HL-60 (cell line): Measurements from ENCODE around the gene ANKRD28.
"Not testable (repeated sequence)": the region's sequence is repeated elsewhere in the genome, so short reads cannot be mapped to it uniquely, and the experiment has no call there.

Experiments used
- DNase-seq, 2 experiments: peaks; one replicate each; pipeline ENCODE4 v3.0.0-alpha.2; 2010 to 2020; ENCODE audit warnings: low read depth in 1 of 2, low spot score in 1 of 2
- H3K27ac ChIP-seq: fragments of 250-450 bp; sonication (Bioruptor Pico); replicated peaks from 2 replicates; pipeline ENCODE4 v1.5.1; 2020; ENCODE audit warnings: mild to moderate bottlenecking, moderate library complexity
- H3K27me3 ChIP-seq: fragments of 250-450 bp; sonication (Bioruptor Pico); 2 replicates; pipeline ENCODE4 v1.5.1; 2021; ENCODE audit warnings: mild to moderate bottlenecking, moderate library complexity; ENCODE audit not compliant: insufficient read depth, poor library complexity, severe bottlenecking
- H3K4me3 ChIP-seq: replicated peaks from 2 replicates; pipeline ENCODE4 v1.5.1; 2011; ENCODE audit warnings: mild to moderate bottlenecking, control low read depth, low read length; ENCODE audit not compliant: insufficient read depth
- CTCF ChIP-seq: IDR thresholded peaks from one replicate; pipeline ENCODE4 v1.5.1; 2011; ENCODE audit warnings: low read length, control low read depth, inconsistent platforms; ENCODE audit not compliant: insufficient read depth
- GABPA ChIP-seq: IDR thresholded peaks from 2 replicates; pipeline ENCODE4 v1.6.1; 2012; ENCODE audit warnings: low read depth
- POLR2AphosphoS5 ChIP-seq: IDR thresholded peaks from 2 replicates; pipeline ENCODE4 v1.6.1; 2012; ENCODE audit warnings: low read depth
- REST ChIP-seq: IDR thresholded peaks from 2 replicates; pipeline ENCODE4 v1.6.1; 2012; ENCODE audit warnings: low read depth; ENCODE audit not compliant: insufficient replicate concordance
- SPI1 ChIP-seq: IDR thresholded peaks from 2 replicates; pipeline ENCODE4 v1.6.1; 2012; ENCODE audit warnings: low read depth, mild to moderate bottlenecking, borderline replicate concordance

Gene ANKRD28

DNA sequence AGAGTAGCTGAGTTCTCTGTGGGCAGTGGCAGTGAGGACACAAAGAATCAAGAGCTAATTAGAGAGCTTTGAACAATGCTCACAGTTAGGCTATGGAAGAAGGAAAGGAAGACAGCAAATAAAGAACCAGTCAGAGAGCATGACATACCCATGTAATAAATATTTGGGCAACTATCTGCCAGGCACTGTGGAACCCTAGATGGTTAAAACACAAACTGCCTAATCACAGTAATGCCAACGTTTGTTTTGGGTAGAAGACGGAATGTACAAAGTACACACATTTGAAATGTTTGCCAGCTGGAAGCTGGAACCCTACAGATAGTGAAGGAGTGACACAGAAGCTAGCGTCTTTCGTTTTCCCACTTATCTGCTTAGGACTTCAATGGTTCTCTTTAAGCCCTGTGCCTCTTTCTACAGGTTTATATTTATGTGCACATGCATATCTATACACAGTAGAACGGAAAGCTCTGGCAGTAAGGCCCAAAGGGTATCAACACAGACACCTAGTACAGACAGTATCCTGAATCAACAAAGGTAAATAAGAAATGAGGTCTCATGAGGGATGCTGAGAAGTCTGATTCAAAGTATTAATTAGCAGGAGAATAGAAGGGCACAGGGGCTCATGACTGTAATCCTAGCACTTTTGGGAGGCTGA is 44.6 kb downstream of the ANKRD28 start:
- H3K27me3 ChIP-seq, result no peaks in the 10 kb centered on the region
- H3K4me3 ChIP-seq, result no peak overlapping the region
- H3K27ac ChIP-seq, result no peak overlapping the region
- TF ChIP-seq CTCF (no peak), SPI1 (no peak)
- no peak for DNase-seq

DNA sequence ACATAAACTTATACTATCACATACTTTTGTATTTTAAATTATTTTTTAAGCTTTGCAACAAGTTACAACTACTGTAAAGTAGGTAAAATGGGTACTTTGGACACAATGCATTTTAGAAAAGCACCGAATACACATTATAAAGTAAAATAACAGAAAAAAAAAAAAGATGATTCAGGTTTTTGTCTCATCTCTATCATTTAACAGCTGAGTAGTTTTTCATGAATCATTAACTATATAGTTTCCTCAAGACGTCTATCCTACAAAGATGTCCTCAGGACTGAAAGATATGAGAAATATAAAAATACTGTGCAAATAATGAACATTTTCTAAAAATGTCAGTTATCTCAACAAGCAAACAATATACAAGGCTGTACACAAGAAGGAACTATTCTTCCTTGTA is 46.9 kb downstream of the ANKRD28 start:
- DNase-seq, result no peak
- no peaks in the 10 kb centered on the region for H3K27me3 ChIP-seq
- no peak for TF ChIP-seq CTCF
- TF ChIP-seq REST, result no peak
- TF ChIP-seq GABPA, result no peak
- TF ChIP-seq SPI1, result no peak
- no peak for TF ChIP-seq POLR2AphosphoS5
- no peak overlapping the region for H3K4me3 ChIP-seq
- no peak overlapping the region for H3K27ac ChIP-seq

GRCh38 chr3:15750143-15750542 is 47.6 kb downstream of the ANKRD28 start:
- no peak for DNase-seq
- H3K27ac ChIP-seq, result no peak overlapping the region
- H3K27me3 ChIP-seq, result no peaks in the 10 kb centered on the region
- H3K4me3 ChIP-seq, result no peak overlapping the region
- TF ChIP-seq GABPA (no peak), POLR2AphosphoS5 (no peak), REST (no peak), CTCF (no peak), SPI1 (no peak)

GRCh38 chr3:15745896-15746295 is 51.9 kb downstream of the ANKRD28 start:
- not testable (repeated sequence) for H3K27me3 ChIP-seq, H3K4me3 ChIP-seq, DNase-seq, H3K27ac ChIP-seq
